DMS53 treated with DMSO at 0.1 percent for 48 hours (cell line): ENCODE measurements around the gene DNAJC16.
"Not testable (repeated sequence)": the region's sequence is repeated elsewhere in the genome, so short reads cannot be mapped to it uniquely, and the experiment has no call there.

Experiments used
- DNase-seq: peaks from one replicate; lab custom pipeline; 2025; ENCODE audit not compliant: unreplicated experiment; lab: John Stamatoyannopoulos, UW

The DNAJC16 gene

GRCh38 chr1:15526490-15527339, at the start of gene DNAJC16:
DNAJC16 (plus strand) TSS chr1:15526848; CDS start chr1:15529106, 2,258 bp downstream.
- DNase-seq, result peak; percentile 99

GRCh38 chr1:15476927-15477326, 49.7 kb upstream of the DNAJC16 start:
- DNase-seq, result no peak

- no peak for DNase-seq
Observed at GRCh38 chr1:15477646-15478212, 48.9 kb upstream of the DNAJC16 start.

GRCh38 chr1:15479654-15480347, 46.8 kb upstream of the DNAJC16 start:
- no peak for DNase-seq

GRCh38 chr1:15482455-15482854, 44.2 kb upstream of the DNAJC16 start:
- DNase-seq, result not testable (repeated sequence)

GRCh38 chr1:15482983-15483543, 43.6 kb upstream of the DNAJC16 start:
- DNase-seq, result not testable (repeated sequence)

GRCh38 chr1:15483971-15484370, 42.7 kb upstream of the DNAJC16 start:
- no peak for DNase-seq

GRCh38 chr1:15484443-15484842, 42.2 kb upstream of the DNAJC16 start:
- not testable (repeated sequence) for DNase-seq

GRCh38 chr1:15485636-15486035, 41.0 kb upstream of the DNAJC16 start:
- DNase-seq, result no peak

GRCh38 chr1:15486844-15487610, 39.6 kb upstream of the DNAJC16 start:
- not testable (repeated sequence) for DNase-seq

GRCh38 chr1:15488371-15488770, 38.3 kb upstream of the DNAJC16 start:
- no peak for DNase-seq

GRCh38 chr1:15489052-15489736, 37.5 kb upstream of the DNAJC16 start:
- peak; percentile 79 for DNase-seq

- not testable (repeated sequence) for DNase-seq
Observed at GRCh38 chr1:15491010-15491409, 35.6 kb upstream of the DNAJC16 start.

- no peak for DNase-seq
Observed at GRCh38 chr1:15492596-15492995, 34.1 kb upstream of the DNAJC16 start.

- no peak for DNase-seq
Observed at GRCh38 chr1:15493869-15494390, 32.7 kb upstream of the DNAJC16 start.

GRCh38 chr1:15500184-15501178, 26.2 kb upstream of the DNAJC16 start:
- no peak for DNase-seq

- peak; percentile 46 for DNase-seq
Observed at GRCh38 chr1:15501208-15502032, 25.2 kb upstream of the DNAJC16 start.

GRCh38 chr1:15504436-15504835, 22.2 kb upstream of the DNAJC16 start:
- no peak for DNase-seq
